Myocyte (in vitro differentiated cells): ENCODE data around the gene UCHL1. TPM values are rescaled to one million over a fixed set of nuclear protein-coding genes. Genes with fewer than 3 reads are reported as not detected.
"Not testable (repeated sequence)": the region's sequence is repeated elsewhere in the genome, so short reads cannot be mapped to it uniquely, and the experiment has no call there.

Experiments
- DNase-seq: peaks from one replicate; pipeline ENCODE4 v3.0.0-alpha.2; 2012; ENCODE audit warnings: low read depth
- total RNA-seq: library from RNA; depleted of rRNA; stranded (reverse); fragments of >200 nt; gene quantifications from 2 replicates; pipeline ENCODE4 v1.2.3, GENCODE V29; 2014

Gene UCHL1
- total RNA-seq, 1 donor from 2014 or later, result 190 TPM

DNA sequence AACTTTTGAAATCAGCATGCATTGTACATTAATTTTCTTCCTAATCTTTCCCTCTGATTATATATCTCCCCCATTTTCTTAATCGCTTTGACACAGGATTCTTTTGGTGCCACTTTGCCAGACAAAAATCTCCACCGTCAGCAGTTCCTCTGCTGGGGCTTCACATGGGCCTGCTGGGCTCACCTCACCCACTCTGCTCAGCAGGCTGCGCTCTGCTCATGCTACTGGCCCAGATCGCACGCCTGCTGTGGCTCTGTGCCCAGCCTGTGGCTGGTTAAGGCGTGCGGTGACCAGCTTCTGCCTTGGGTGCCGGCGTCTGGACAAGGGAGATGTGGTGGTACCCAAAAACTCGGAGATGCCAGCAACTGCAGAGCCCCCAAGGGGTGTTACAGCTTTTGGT lies 31.1 kb downstream of the UCHL1 start:
- DNase-seq, result no peak

DNA sequence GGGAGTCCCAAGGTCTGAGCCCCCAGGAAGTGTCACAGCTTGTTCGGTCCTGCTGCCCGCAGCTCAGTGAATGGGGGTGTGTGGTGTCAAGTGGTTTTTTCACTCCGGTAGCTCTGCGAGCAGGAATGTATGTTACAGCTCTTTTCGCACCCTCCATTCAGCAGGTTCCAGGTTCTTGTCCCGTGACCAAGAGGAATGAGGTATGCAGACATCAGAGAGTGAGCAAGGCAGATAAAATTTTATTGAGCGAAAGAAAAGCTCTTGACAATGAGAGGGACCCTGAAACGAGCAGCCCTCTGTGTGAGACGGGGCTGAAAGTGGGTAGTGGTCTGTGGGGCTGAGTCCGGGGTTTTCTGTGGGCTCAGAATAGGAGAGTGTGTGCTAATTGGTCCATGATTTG lies 31.5 kb downstream of the UCHL1 start:
- no peak for DNase-seq

DNA sequence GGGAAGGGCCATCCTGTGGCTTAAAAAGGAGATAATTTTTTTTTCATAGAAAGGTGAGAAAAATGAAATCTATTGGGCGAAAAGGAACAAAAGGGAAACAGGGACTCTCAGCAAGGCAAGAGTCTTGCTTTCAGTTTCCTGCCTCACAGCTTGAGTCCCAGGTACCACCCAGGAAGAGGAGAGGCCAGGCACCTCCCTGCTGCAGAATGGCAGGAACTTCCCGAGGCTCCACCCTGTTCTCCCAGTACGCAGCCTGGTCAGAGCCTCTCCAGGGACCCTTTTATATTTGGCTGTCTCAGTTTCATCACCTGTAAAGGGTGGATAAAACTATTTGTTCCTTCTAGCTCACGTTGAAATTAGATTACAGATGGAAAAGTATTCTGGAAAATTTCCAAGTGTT lies 33.8 kb downstream of the UCHL1 start:
- no peak for DNase-seq

DNA sequence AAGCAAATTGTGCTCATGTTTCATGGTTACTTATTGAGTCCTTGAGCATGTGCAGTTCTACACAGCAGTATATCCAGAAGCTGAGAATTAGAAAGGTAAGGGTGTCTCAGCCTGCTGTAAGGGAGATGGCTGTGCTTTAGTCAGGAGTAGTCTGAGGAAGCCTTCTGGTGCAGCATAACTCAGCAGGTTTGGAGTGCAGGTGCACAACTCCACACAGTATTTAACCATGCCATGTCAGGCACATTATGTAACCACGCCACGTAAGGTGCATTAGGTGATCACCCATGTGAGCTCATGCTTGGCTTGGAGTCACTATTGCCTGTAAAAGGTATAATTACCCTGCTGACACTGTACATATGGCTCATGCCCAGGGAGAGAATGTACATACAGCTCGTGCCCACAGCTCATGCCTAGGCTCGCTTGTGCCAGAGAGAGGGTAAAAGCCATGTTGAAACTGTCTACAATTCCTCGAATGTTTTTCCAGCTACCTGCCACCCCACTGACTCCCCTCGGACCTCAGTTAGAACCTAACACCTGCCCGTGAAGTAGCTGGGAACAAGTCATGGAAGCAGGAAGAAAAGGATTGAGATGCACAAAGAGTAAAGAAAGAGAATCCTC lies 37.8 kb downstream of the UCHL1 start:
- DNase-seq, result no peak

DNA sequence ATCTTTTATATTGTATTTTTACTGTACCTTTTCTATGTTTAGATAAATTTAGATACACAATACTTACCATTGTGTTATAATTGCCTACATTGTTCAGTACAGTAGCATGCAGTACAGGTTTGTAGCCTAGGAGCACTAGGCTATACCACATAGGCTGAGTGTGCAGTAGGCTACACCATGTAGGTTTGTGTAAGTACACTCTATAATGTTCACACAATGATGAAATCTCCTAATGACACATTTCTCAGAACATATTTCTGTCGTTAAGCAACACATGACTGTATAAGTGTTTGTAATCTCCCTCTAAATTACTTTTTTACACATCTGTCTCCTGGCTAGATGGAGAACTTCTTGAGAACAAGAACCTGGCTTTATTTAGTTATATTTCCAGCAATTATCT lies 40.3 kb downstream of the UCHL1 start:
- DNase-seq, result no peak

DNA sequence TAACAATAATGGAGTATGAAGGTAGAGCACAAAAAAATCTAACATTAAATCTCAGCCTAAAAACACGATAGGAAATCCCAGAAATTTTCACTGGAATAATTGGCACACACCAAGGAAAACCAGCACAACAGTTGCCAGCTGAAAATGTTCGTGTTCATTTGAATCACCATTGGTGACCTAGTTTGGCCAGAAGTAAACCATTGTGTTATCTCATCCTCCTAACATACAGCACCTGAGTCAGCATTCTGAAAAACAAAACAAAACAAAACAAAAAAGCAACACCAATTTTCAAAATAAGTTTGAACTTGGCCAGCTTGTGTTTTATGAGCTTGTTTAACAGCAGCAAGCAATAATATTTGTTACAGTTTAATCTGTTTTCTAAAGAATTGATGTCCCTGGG lies 41.1 kb downstream of the UCHL1 start:
- no peak for DNase-seq

DNA sequence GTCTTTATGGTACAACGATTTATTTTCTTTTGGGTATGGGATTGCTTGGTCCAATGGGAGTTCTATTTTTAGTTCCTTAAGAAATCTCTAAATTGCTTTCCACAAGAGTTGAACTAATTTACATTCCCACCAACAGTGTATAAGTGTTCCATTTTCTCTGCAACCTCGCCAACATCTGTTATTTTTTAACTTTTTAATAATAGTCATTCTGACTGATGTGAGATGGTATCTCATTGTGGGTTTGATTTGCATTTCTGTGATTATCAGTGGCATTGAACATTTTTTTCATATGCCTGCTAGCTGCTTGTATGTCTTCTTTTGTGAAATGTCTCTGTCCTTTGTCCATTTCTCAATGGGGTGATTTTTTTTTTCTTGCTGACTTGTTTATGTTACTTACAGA lies 42.8 kb downstream of the UCHL1 start:
- DNase-seq, result no peak

DNA sequence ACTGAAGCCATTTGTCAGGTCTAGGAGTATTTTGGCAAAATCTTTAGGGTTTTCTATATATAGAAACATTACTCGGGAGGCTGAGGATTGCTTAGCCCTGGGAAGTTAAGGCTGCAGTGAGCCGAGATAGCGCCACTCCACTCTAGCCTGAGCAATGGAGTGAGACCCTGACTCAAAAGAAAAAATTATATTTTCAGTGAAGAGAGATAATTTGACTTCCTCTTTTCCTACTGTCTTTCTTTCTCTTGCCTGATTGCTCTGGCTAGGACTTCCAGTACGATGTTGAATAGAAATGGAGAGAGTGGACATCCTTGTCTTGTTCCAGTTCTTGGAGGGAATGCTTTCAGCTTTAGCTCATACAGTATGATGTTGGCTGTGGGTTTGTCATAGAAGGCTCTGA lies 44.4 kb downstream of the UCHL1 start:
- DNase-seq, result no peak

DNA sequence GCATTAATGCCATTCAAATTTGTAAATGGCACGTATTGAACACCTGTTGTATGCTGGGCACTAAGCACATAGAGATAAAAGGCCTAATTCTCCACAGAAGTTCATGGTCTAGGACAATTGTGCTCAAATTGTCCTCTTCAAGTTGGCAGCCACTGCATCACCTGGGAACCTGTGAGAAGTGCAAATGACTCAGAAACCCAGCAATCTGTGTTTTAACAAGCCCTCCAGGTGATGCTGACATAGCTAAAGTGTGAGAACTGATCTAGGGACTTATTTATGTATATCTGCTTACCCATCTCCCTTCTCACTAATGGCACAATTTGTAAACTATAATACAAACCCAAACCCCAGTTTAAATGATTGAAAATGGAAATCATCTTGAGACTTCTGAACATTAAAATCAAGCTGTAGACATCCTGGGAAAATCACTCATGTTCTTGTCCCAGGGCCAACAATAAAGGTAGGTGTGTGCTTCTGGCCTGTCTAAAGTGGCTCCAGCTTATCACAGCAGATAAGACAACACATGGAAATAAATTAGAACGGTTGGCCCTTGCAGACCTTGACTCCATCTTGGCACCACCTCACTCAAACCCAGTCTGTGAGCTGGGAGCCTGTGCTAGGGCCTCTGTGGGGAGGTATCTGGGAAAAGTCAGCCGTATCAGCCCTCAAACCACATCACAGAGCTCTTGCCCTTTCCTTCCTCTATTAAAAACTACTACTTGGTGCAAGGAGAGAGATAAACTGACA lies 46.8 kb downstream of the UCHL1 start:
- no peak for DNase-seq

DNA sequence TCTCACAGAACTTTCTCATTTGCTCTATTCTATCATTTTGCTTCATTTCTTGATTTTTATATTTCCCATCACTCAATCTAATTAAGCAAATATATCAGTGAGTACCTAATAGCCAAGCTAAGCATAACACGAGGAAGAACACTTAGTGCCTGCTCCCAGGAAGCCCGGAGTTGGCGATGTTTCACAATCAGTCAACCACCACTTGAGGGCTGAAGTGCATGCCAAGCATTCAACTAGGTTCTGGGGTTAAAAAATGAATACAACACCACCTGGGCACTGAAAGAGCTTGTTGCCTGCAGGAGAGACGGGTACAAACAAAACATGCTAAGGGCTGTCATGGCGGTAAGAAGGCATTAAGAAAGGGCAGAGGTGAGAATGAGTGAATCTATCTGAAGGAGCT lies 47.5 kb downstream of the UCHL1 start:
- no peak for DNase-seq

DNA sequence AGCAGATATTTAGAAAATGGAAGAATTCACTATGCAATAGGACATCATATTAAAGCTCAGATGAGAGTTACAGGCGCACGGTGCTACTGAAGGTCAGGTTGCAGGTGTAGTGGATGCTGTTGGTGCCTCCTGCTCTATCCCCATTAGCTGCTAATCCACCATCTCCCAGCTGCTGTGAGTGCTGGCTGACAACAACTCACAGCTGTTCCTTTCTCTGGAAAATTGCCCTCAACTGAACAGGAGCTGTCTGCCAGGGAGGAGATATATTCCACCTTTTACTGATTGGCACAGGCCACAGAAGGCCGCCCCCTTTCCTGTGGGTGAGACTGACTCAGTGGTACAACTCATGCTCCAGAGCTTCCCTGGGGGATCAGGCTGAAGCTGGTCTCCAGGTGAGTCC lies 48.7 kb downstream of the UCHL1 start:
- peak; percentile 79 for DNase-seq

DNA sequence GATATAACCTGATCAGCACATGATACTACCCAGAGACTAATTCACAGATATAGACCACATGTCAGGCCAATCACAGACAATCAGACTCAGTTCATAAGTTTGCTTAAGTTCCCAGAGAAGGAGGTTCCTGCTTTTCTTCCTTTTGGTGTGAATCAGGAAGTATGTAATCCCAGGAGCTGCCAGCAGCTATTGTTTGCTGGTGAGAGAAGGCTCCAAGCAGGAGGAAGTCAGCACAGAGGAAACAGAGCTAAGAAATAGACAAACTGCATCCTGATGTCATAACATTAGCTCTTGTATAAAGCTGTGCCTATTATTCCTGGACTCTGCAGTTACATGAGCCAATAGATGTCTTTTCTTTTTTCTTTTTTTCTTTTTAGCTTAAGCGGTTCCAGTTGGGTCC lies 50.9 kb downstream of the UCHL1 start:
- DNase-seq, result no peak

DNA sequence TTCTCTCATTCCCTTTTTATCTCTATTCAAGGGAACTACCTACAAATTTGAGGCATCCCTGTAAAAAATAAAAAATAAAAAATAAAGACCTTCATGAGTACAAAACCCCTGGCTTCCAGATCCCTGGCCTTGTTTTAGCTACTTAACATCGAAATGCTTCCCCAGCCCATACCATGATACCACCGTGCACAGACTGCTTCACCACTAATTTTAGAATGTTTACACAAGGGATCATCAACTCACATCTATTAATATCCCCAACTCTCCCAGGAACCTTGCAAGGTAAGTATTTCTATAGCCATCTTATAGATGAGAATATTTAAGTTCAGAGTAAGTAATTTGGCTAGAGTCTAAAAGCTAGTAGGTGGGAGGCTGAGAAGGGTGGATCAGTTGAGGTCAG lies 51.7 kb downstream of the UCHL1 start:
- DNase-seq, result no peak

DNA sequence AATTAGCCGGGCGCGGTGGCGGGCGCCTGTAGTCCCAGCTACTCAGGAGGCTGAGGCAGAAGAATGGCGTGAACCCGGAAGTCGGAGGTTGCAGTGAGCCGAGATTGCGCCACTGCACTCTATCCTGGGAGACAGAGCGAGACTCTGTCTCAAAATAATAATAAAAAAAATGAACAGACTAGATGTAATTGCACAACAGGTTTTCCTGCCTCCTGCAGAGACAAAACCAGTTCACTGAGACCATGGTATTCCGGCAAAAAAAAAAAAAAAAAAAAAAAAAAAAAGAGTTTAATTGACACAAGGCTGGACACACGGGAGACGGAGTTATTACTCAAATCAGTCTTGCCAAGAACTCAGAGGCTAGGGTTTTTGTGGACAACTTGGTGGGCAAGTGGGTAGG lies 58.7 kb downstream of the UCHL1 start:
- DNase-seq, result not testable (repeated sequence)

DNA sequence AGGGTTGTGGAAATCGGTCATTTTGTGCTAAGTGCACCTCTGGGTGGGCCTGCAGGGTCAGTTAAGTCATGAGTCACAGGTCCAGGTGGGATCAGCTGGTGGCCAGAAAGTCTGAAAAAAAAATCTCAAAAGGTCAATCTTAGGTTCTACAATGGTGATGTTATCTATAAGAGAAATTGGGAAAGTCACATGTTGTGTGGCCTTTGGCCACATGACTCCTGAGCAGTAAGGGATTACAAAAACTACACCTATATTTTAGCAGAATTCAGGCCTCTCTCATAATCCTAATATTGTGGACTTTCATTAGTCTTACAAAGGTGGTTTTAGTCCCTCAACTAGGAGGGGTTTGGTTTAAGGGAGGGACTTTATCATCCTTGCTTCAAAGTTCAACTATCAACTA lies 59.1 kb downstream of the UCHL1 start:
- no peak for DNase-seq

Other genes starting within 250 kb of the UCHL1 start
- 50.8 and 51.5 TPM in 2 replicates for gene APBB2, start 42.4 kb upstream of the UCHL1 start, total RNA-seq